HEK293T (cell line): ENCODE measurements around the gene FAM76B.

ENCODE experiments used
- CTCF ChIA-PET: fragments of 350-600 bp; formaldehyde crosslinking; extraction: SDS; loops from one replicate; lab custom pipeline; 2021; ENCODE audit warnings: antibody characterized with exemption, inconsistent platforms; lab: Yijun Ruan, JAX
- POLR2A ChIA-PET: fragments of 350-600 bp; formaldehyde crosslinking; extraction: SDS; loops from one replicate; lab custom pipeline; 2020; ENCODE audit warnings: antibody characterized with exemption, inconsistent platforms; lab: Yijun Ruan, JAX
- DNase-seq: peaks from one replicate; pipeline ENCODE4 v3.0.0; 2012; ENCODE audit warnings: mixed read lengths; ENCODE audit errors: extremely low spot score
- ARNT ChIP-seq: fragments of 450-650 bp; IDR thresholded peaks from 2 replicates; pipeline ENCODE4 v1.6.1; 2017; ENCODE audit warnings: mild to moderate bottlenecking
- BHLHE40 ChIP-seq: fragments of 450-650 bp; IDR thresholded peaks from 2 replicates; pipeline ENCODE4 v1.6.1; 2016; ENCODE audit warnings: mild to moderate bottlenecking, moderate library complexity, borderline replicate concordance
- CTBP1 ChIP-seq: fragments of 450-650 bp; IDR thresholded peaks from 2 replicates; pipeline ENCODE4 v1.6.1; 2016; ENCODE audit warnings: borderline replicate concordance
- ELF4 ChIP-seq: fragments of 450-650 bp; IDR thresholded peaks from 2 replicates; pipeline ENCODE4 v1.6.1; 2017; ENCODE audit warnings: antibody characterized with exemption
- FOXA1 ChIP-seq: fragments of 450-650 bp; IDR thresholded peaks from 2 replicates; pipeline ENCODE4 v1.6.1; 2016; ENCODE audit warnings: mild to moderate bottlenecking
- FOXK2 ChIP-seq: fragments of 450-650 bp; IDR thresholded peaks from 2 replicates; pipeline ENCODE4 v1.6.1; 2016; ENCODE audit warnings: mild to moderate bottlenecking
- FOXM1 ChIP-seq: fragments of 450-650 bp; IDR thresholded peaks from 2 replicates; pipeline ENCODE4 v1.6.1; 2017; ENCODE audit warnings: mild to moderate bottlenecking, borderline replicate concordance
- HDGF ChIP-seq: fragments of 450-650 bp; IDR thresholded peaks from 2 replicates; pipeline ENCODE4 v1.6.1; 2017; ENCODE audit warnings: antibody characterized with exemption, borderline replicate concordance
- L3MBTL2 ChIP-seq: fragments of 450-650 bp; conservative IDR thresholded peaks from 2 replicates; pipeline ENCODE4 v1.6.1; 2016; ENCODE audit warnings: mild to moderate bottlenecking
- LEF1 ChIP-seq: fragments of 450-650 bp; IDR thresholded peaks from 2 replicates; pipeline ENCODE4 v1.6.1; 2017; ENCODE audit warnings: mild to moderate bottlenecking, borderline replicate concordance
- NFRKB ChIP-seq: fragments of 450-650 bp; IDR thresholded peaks from 2 replicates; pipeline ENCODE4 v1.6.1; 2016; ENCODE audit warnings: mild to moderate bottlenecking, moderate library complexity
- SP1 ChIP-seq: fragments of 450-650 bp; IDR thresholded peaks from 2 replicates; pipeline ENCODE4 v1.6.1; 2017
- SUZ12 ChIP-seq: fragments of 450-650 bp; IDR thresholded peaks from 2 replicates; pipeline ENCODE4 v1.6.1; 2016; ENCODE audit warnings: mild to moderate bottlenecking
- TARDBP ChIP-seq: fragments of 450-650 bp; IDR thresholded peaks from 2 replicates; pipeline ENCODE4 v1.6.1; 2016
- ZNF384 ChIP-seq: fragments of 450-650 bp; IDR thresholded peaks from 2 replicates; pipeline ENCODE4 v1.6.1; 2016
- TF ChIP-seq, protein P1 (sequence below): fragments of 450-650 bp; IDR thresholded peaks from 2 replicates; pipeline ENCODE4 v1.6.1; 2016

FAM76B gene

DNA sequence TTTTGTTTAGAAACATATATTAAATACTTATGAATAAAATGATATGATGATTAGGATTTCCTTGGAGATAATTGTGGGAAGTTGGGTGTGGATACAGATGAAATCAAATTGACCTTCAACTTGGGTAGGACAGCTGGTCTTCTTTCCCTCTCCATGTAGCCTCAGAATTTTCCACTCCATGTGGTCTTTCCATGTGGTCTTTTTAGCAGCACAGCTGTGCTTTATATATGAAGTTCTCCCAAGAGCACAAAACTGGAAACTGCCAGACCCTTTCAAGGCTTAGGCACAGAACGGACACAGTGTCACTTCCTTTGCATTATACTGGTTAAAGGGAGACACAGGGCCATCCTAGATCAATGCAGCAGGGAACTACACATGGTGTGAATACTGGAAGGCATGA, 28.6 kb downstream of the FAM76B start:
- CTCF ChIA-PET: no interaction called here
- no peak for DNase-seq
- TF ChIP-seq ELF4: no peak
- POLR2A ChIA-PET: no interaction called here

- ChIA-PET POLR2A (no interaction called here), CTCF (no interaction called here)
- DNase-seq: no peak
- TF ChIP-seq BHLHE40 (no peak), ELF4 (no peak), HDGF (no peak), LEF1 (no peak), SUZ12 (no peak), SP1 (no peak), CTBP1 (no peak)
Measured at GRCh38 chr11:95751515-95751914, 38.1 kb downstream of the FAM76B start.

- no peak for DNase-seq
- no peak for TF ChIP-seq FOXA1
- TF ChIP-seq NFRKB: no peak
- no peak for TF ChIP-seq FOXK2
- TF ChIP-seq SUZ12: no peak
- TF ChIP-seq L3MBTL2: no peak
- CTCF ChIA-PET: no interaction called here
- POLR2A ChIA-PET: no interaction called here
Measured at GRCh38 chr11:95750101-95750500, 39.5 kb downstream of the FAM76B start.

DNA sequence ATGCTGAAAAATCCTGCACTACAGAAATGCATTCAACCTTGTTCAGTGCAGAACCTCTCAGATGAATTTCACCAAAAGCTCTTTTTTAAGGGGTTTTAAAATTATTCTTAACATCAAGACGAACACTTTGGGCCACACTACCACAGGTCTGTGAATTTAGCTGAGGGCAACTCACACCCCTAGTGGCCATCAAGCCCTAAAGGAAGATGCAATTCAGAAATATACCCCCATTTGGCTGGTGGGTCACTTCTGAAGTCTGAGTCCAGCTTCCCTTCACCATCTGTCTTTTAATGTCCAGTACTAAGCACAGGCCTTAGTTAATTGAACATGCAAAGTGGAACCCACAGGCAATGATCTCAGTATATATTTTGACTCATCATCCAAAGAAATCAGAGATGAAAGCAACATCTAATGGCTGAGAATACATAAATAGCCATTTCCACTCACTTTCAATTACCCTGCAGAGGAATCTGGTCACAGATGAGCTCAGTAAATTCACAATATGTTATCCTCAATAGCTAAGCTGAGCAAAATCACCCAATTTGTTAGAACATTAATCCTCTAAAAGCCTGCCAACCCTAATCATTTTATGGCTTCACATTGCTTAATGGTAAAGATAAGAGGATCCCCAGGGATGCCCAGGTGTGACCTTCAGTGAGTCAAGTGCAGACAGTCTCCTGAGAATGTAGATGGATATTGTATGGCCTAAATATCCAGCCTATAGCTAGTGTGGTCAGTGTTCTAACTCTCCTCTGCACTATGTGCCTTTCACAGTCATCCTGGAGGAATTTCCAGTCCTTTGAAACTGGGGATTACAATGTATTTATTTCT, 50.3 kb downstream of the FAM76B start:
- POLR2A ChIA-PET: no interaction called here
- DNase-seq: no peak
- TF ChIP-seq ELF4 (no peak), TARDBP (no peak), FOXM1 (no peak), ARNT (no peak), FOXA1 (no peak), L3MBTL2 (no peak), HDGF (no peak), CTBP1 (no peak), FOXK2 (no peak), ZNF384 (no peak), BHLHE40 (no peak)
- CTCF ChIA-PET: interaction anchor here (0.7 kb wide), 1 partner anchor 1848 kb away, joined by 3 read pairs; no protein-coding TSS in a partner anchor

GRCh38 chr11:95736809-95737208, 52.8 kb downstream of the FAM76B start:
- no peak for DNase-seq
- TF ChIP-seq BHLHE40: no peak
- no peak for TF ChIP-seq SUZ12
- no peak for TF ChIP-seq L3MBTL2
- TF ChIP-seq CTBP1: no peak
- no peak for TF ChIP-seq TARDBP
- no peak for TF ChIP-seq FOXA1
- no peak for TF ChIP-seq HDGF
- TF ChIP-seq FOXK2: no peak
- TF ChIP-seq NFRKB: no peak
- CTCF ChIA-PET: interaction anchor here (0.7 kb wide), 1 partner anchor 10 kb away, joined by 3 read pairs; no protein-coding TSS in a partner anchor
- POLR2A ChIA-PET: interaction anchor here (1.0 kb wide), 1 partner anchor 506 kb away, joined by 3 read pairs; the partner anchor contains the start of gene SESN3

DNA sequence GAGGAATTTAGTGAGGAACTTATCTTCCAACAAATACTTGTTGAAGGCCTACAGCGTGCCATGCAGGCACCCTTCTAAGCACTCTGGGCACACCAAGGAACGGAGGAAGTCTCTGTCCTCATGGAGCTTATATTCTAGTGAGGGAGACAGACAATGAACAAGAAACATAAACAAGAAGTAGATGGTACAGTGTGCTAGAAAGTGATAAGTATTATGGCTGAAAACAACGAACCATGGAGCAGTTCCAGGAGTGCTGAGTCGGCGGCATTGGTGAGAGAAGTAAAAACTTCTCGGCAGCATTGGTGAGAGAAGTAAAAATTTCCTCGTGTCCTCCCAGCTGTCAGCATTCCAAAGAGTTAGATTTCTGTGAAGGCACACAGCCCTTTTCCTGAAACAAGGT, 53.2 kb downstream of the FAM76B start:
- ChIA-PET CTCF (interaction anchor here (0.7 kb wide), 1 partner anchor 10 kb away, joined by 3 read pairs; no protein-coding TSS in a partner anchor), POLR2A (interaction anchor here (1.0 kb wide), 1 partner anchor 505 kb away, joined by 3 read pairs; the partner anchor contains the start of gene SESN3)
- TF ChIP-seq L3MBTL2 (no peak), CTBP1 (no peak), NFRKB (no peak), SP1 (no peak), FOXM1 (no peak), ARNT (no peak), HDGF (no peak), LEF1 (no peak)
- TF ChIP-seq, protein P1, sequence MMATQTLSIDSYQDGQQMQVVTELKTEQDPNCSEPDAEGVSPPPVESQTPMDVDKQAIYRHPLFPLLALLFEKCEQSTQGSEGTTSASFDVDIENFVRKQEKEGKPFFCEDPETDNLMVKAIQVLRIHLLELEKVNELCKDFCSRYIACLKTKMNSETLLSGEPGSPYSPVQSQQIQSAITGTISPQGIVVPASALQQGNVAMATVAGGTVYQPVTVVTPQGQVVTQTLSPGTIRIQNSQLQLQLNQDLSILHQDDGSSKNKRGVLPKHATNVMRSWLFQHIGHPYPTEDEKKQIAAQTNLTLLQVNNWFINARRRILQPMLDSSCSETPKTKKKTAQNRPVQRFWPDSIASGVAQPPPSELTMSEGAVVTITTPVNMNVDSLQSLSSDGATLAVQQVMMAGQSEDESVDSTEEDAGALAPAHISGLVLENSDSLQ: no peak
- DNase-seq: no peak

DNA sequence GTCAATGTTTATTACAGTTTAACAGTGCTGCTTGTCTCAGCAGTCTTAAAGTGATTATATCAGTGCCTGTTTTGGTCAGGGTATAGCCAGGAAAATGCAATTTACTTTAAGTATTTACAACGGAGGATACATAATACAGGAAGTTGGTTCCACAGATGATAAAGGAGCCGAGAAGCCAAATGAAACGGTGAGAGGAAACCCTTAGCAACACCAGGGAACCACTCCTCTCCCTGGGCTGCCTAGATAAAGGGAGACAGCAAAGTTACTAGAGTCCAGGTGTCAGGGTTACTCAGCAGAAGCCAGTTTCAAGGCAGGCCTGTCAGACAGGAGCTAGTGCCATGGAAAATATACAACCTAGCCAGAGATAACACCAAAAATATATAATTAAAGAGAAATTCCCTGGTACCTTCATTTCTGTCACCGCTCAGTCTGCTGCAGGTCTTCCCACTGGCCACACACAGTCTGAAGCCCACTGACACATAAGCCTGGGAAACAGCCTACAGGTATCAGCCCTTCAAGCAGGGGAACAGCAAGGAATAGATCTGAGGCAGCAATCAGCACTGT, 55.5 kb downstream of the FAM76B start:
- no peak for DNase-seq
- ChIA-PET POLR2A (no interaction called here), CTCF (no interaction called here)
- no peak for TF ChIP-seq FOXA1
- TF ChIP-seq TARDBP: no peak
- no peak for TF ChIP-seq FOXK2
- no peak for TF ChIP-seq SUZ12
- TF ChIP-seq NFRKB: no peak
